Measurements from ENCODE around the gene HOXD3. TPM values are rescaled to one million over a fixed set of nuclear protein-coding genes. Genes with fewer than 3 reads are reported as not detected.
A peak's percentile ranks its signal among the peaks of the same experiment; 100 is the strongest.

HOXD3 gene
- polyA plus RNA-seq, 1 of the 3 experiments (the other 2 are of a cell fraction) = 0.81 TPM

- Histone ChIP-seq H2AFZ (ENCODE audit: low read depth) (no peak overlapping the region), H3F3A (replicated peaks; ENCODE audit: insufficient read depth) (peaks cover 38% of the 10 kb centered on the region), H3K27me3 (ENCODE audit: insufficient read depth) (no peaks in the 10 kb centered on the region), H3K9ac (no peak overlapping the region), H4K20me1 (ENCODE audit: insufficient read depth) (no peaks in the 10 kb centered on the region), H3K9me2 (no peaks in the 10 kb centered on the region), H3K36me3 (replicated peaks in 1 of 2; ENCODE audit: control insufficient read depth in 1 of 2, insufficient read depth in 2 of 2, low read length in 1 of 2) (no peaks in the 10 kb centered on the region), H3K4me3 (ENCODE audit: low read depth in 2 of 2, low read length in 1 of 2) (no peak overlapping the region), H3K4me2 (no peak overlapping the region), H3K79me2 (ENCODE audit: insufficient read depth) (peaks cover 35% of the 10 kb centered on the region), H3K4me1 (ENCODE audit: control insufficient read depth in 1 of 2, insufficient read depth in 2 of 2, low read depth in 1 of 2, low read length in 1 of 2) (peaks cover 28 to 50% of the 10 kb centered on the region in 2 experiments), H3K9me3 (no peaks in the 10 kb centered on the region), H3K27ac (ENCODE audit: low read depth in 2 of 2, low read length in 1 of 2) (peak overlapping the region; percentile 63 to 92; a peak in 3 of 4 replicates)
- POLR2A ChIA-PET = interaction anchor here (0.6 to 6.3 kb wide), 4 partner anchors 385 to 520 kb away, joined by 3 to 45 read pairs (median 19); no protein-coding TSS in a partner anchor
- DNase-seq = no peak
- CTCF ChIA-PET = interaction anchor here (0.8 to 26.1 kb wide), 9 partner anchors 18 to 1015 kb away, joined by 3 to 1047 read pairs (median 7); no protein-coding TSS in a partner anchor
- 84% methylated on average over 4 of the region's 4 CpGs for WGBS (ENCODE audit: low lambda C conversion rate)
- TF ChIP-seq GABPA (IDR thresholded peaks at IDR 0.05; ENCODE audit: low read depth) (no peak), GATA2 (CRISPR knock-in tag; IDR thresholded peaks at IDR 0.05) (no peak), EZH2phosphoT487 (IDR thresholded peaks at IDR 0.05; ENCODE audit: borderline replicate concordance, low read depth) (no peak), RXRA (IDR thresholded peaks at IDR 0.05; ENCODE audit: borderline replicate concordance, low read depth) (no peak), USF2 (IDR thresholded peaks at IDR 0.05; ENCODE audit: borderline replicate concordance, low read depth, low read length) (no peak), RCOR1 (IDR thresholded peaks at IDR 0.05; ENCODE audit: low read length) (no peak), FOXJ3 (CRISPR knock-in tag; IDR thresholded peaks at IDR 0.05) (no peak), SIN3A (IDR thresholded peaks at IDR 0.05; ENCODE audit: borderline replicate concordance, low read depth, low read length) (no peak)
These were observed 23.1 kb upstream of the HOXD3 start for GRCh38 chr2:176134035-176134434.

- Histone ChIP-seq H3K36me3 (replicated peaks in 1 of 2; ENCODE audit: control insufficient read depth in 1 of 2, insufficient read depth in 2 of 2, low read length in 1 of 2) (no peaks in the 10 kb centered on the region), H3K4me3 (ENCODE audit: low read depth in 2 of 2, low read length in 1 of 2) (no peak overlapping the region), H3K4me2 (peak overlapping the region; percentile 96), H3K9me3 (no peaks in the 10 kb centered on the region), H3K9ac (peak overlapping the region; percentile 94; the same call in 1 of the 2 replicates), H4K20me1 (ENCODE audit: insufficient read depth) (no peaks in the 10 kb centered on the region), H3K4me1 (ENCODE audit: control insufficient read depth in 1 of 2, insufficient read depth in 2 of 2, low read depth in 1 of 2, low read length in 1 of 2) (peaks cover 30 to 52% of the 10 kb centered on the region in 2 experiments), H3F3A (replicated peaks; ENCODE audit: insufficient read depth) (peaks cover 40% of the 10 kb centered on the region), H2AFZ (ENCODE audit: low read depth) (no peak overlapping the region; the same call in 1 of the 2 replicates), H3K9me2 (no peaks in the 10 kb centered on the region), H3K27me3 (ENCODE audit: insufficient read depth) (no peaks in the 10 kb centered on the region), H3K79me2 (ENCODE audit: insufficient read depth) (peaks cover 44% of the 10 kb centered on the region), H3K27ac (ENCODE audit: low read depth in 2 of 2, low read length in 1 of 2) (peak overlapping the region; percentile 63 to 92)
- CTCF ChIA-PET = interaction anchor here (0.8 to 26.1 kb wide), 8 partner anchors 11 to 1014 kb away, joined by 3 to 1047 read pairs (median 20); partner anchors contain the start of gene HOXD9
- no peak for DNase-seq
- POLR2A ChIA-PET = interaction anchor here (2.2 to 6.3 kb wide), 2 partner anchors 419 to 439 kb away, joined by 10 to 34 read pairs; no protein-coding TSS in a partner anchor
- no peak for TF ChIP-seq GATA2 (CRISPR knock-in tag; IDR thresholded peaks at IDR 0.05)
- TF ChIP-seq MEF2A (IDR thresholded peaks at IDR 0.05; ENCODE audit: borderline replicate concordance, low read depth) = no peak
- TF ChIP-seq RCOR1 (IDR thresholded peaks at IDR 0.05; ENCODE audit: low read length) = peak; percentile 76
- TF ChIP-seq FOSL2 (IDR thresholded peaks at IDR 0.05; ENCODE audit: borderline replicate concordance, low read depth) = no peak
- TF ChIP-seq USF1 (IDR thresholded peaks at IDR 0.05; ENCODE audit: borderline replicate concordance, low read depth) = no peak
- TF ChIP-seq FOXJ3 (CRISPR knock-in tag; IDR thresholded peaks at IDR 0.05) = no peak
- TF ChIP-seq CTCF (IDR thresholded peaks at IDR 0.05) = peak; percentile 27
- TF ChIP-seq MAX (IDR thresholded peaks at IDR 0.05; ENCODE audit: low read depth) = no peak
- TF ChIP-seq IRF3 (IDR thresholded peaks at IDR 0.05; ENCODE audit: low read depth, low read length) = no peak
- TF ChIP-seq EZH2phosphoT487 (IDR thresholded peaks at IDR 0.05; ENCODE audit: borderline replicate concordance, low read depth) = no peak
- TF ChIP-seq SMC3 (IDR thresholded peaks at IDR 0.05; ENCODE audit: low read depth, low read length) = peak; percentile 40; the same call in 1 of the 2 replicates
- TF ChIP-seq MXI1 (IDR thresholded peaks at IDR 0.05; ENCODE audit: low read depth, low read length) = peak; percentile 41; the same call in 1 of the 2 replicates
- peak; percentile 68 for TF ChIP-seq RAD21 (IDR thresholded peaks at IDR 0.05; ENCODE audit: low read length)
- no peak for TF ChIP-seq CHD2 (IDR thresholded peaks at IDR 0.05; ENCODE audit: low read length, partially characterized antibody)
- peak; percentile 30; the same call in 1 of the 2 replicates for TF ChIP-seq RFX5 (IDR thresholded peaks at IDR 0.05; ENCODE audit: low read length)
- TF ChIP-seq PBX3 (IDR thresholded peaks at IDR 0.05) = no peak; the same call in 1 of the 2 replicates
- no peak for TF ChIP-seq SIN3A (IDR thresholded peaks at IDR 0.05; ENCODE audit: borderline replicate concordance, low read depth, low read length)
- TF ChIP-seq JUND (IDR thresholded peaks at IDR 0.05) = no peak
These were observed 22.1 kb upstream of the HOXD3 start for GRCh38 chr2:176135035-176135440.
